Suprapubic skin (tissue), 4 donors: ENCODE measurements around the gene ATF7. TPM values are rescaled to one million over a fixed set of nuclear protein-coding genes. Genes with fewer than 3 reads are reported as not detected.

ENCODE experiments used
- DNase-seq, 2 donors: peaks; one replicate each; pipeline ENCODE4 v3.0.0-alpha.2; 2019; ENCODE audit warnings: low spot score in 2 of 2
- H3K27ac ChIP-seq: fragments of 200-600 bp; sonication (generic); one replicate; pipeline ENCODE4 v1.5.1; 2019
- H3K27me3 ChIP-seq: fragments of 200-600 bp; sonication (generic); one replicate; pipeline ENCODE4 v1.5.1; 2019
- H3K36me3 ChIP-seq: fragments of 200-600 bp; sonication (generic); one replicate; pipeline ENCODE4 v1.5.1; 2019
- H3K4me1 ChIP-seq: fragments of 200-600 bp; sonication (generic); one replicate; pipeline ENCODE4 v1.5.1; 2019
- H3K4me3 ChIP-seq: fragments of 200-600 bp; sonication (generic); one replicate; pipeline ENCODE4 v1.5.1; 2019; ENCODE audit warnings: mild to moderate bottlenecking
- H3K9me3 ChIP-seq: fragments of 200-600 bp; sonication (generic); one replicate; pipeline ENCODE4 v1.5.1; 2019
- EP300 ChIP-seq: sonication (generic); formaldehyde crosslinking; IDR thresholded peaks from one replicate; pipeline ENCODE4 v1.6.1; 2017; ENCODE audit warnings: antibody characterized with exemption
- POLR2A ChIP-seq, 2 donors: fragments of 450-650 bp; IDR thresholded peaks; one replicate each; pipeline ENCODE4 v1.6.1; 2017; ENCODE audit warnings: antibody characterized with exemption in 2 of 2, mild to moderate bottlenecking in 2 of 2, moderate library complexity in 2 of 2
- POLR2AphosphoS5 ChIP-seq, 3 donors: sonication (generic); formaldehyde crosslinking; IDR thresholded peaks; one replicate each; pipeline ENCODE4 v1.6.1; 2017; ENCODE audit warnings: antibody characterized with exemption in 3 of 3
- WGBS: methylation state at CpG from one replicate; pipeline ENCODE4 v1.1.5; 2018; 5-methylcytosine and 5-hydroxymethylcytosine counted together
- total RNA-seq, 4 donors: library from RNA; depleted of rRNA; stranded (reverse); fragments of >200 nt; gene quantifications; one replicate each; pipeline ENCODE4 v1.1.0, GENCODE V29; 2016
- TF ChIP-seq, protein P1 (sequence below), 2 donors: fragments of 200-600 bp in 1 of 2; fragments of 450-650 bp in 1 of 2; sonication (generic) in 1 of 2; IDR thresholded peaks; one replicate each; pipeline ENCODE4 v1.5.1; 2016 to 2019; ENCODE audit warnings: antibody characterized with exemption in 2 of 2, mild to moderate bottlenecking in 1 of 2, moderate library complexity in 1 of 2

ATF7 gene
- total RNA-seq, 4 donors from 2014 or later: 26.7 to 60.7 (median 40.5) TPM

DNA sequence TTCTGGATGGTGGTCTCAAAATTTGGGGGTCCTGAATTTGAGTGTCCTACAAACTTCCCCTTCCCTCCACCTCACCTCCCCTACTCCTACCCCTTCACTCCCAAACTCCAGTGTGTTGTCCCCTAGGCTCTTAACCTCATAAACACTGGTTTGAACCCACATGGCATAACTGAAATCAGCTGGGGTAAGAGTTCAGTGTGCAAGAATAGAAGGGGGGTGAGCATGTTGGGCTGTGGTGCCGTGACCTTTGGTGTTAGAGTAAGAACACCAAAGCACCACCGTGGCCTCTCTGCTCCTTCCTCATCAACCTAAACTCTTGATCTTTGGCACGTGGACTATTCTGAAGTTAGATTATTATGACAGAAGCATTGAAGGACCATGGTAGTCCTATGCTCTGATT is 163.2 kb downstream of the ATF7 start:
- WGBS: 80% methylated on average over 3 of the region's 3 CpGs
- peaks cover 14% of the 10 kb centered on the region for H3K4me1 ChIP-seq

GRCh38 chr12:53461591-53461990 is 164.6 kb downstream of the ATF7 start:
- TF ChIP-seq POLR2A (IDR thresholded peaks at IDR 0.05) (no peak), EP300 (no peak), POLR2AphosphoS5 (IDR thresholded peaks at IDR 0.05) (no peak)
- TF ChIP-seq, protein P1, sequence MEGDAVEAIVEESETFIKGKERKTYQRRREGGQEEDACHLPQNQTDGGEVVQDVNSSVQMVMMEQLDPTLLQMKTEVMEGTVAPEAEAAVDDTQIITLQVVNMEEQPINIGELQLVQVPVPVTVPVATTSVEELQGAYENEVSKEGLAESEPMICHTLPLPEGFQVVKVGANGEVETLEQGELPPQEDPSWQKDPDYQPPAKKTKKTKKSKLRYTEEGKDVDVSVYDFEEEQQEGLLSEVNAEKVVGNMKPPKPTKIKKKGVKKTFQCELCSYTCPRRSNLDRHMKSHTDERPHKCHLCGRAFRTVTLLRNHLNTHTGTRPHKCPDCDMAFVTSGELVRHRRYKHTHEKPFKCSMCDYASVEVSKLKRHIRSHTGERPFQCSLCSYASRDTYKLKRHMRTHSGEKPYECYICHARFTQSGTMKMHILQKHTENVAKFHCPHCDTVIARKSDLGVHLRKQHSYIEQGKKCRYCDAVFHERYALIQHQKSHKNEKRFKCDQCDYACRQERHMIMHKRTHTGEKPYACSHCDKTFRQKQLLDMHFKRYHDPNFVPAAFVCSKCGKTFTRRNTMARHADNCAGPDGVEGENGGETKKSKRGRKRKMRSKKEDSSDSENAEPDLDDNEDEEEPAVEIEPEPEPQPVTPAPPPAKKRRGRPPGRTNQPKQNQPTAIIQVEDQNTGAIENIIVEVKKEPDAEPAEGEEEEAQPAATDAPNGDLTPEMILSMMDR (IDR thresholded peaks at IDR 0.05): no peak
- Histone ChIP-seq H3K9me3 (no peaks in the 10 kb centered on the region), H3K27me3 (no peaks in the 10 kb centered on the region), H3K27ac (no peak overlapping the region), H3K36me3 (peaks cover 100% of the 10 kb centered on the region), H3K4me3 (no peak overlapping the region), H3K4me1 (peaks cover 13% of the 10 kb centered on the region)
- 88% methylated on average over 8 of the region's 8 CpGs for WGBS
- DNase-seq: no peak

More for the DNA sequence above, 163.2 kb downstream of the ATF7 start:
- DNase-seq: no peak
- Histone ChIP-seq H3K27ac (no peak overlapping the region), H3K36me3 (peaks cover 100% of the 10 kb centered on the region), H3K4me3 (no peak overlapping the region), H3K9me3 (no peaks in the 10 kb centered on the region), H3K27me3 (no peaks in the 10 kb centered on the region)
- TF ChIP-seq EP300 (no peak), POLR2A (IDR thresholded peaks at IDR 0.05) (no peak), POLR2AphosphoS5 (IDR thresholded peaks at IDR 0.05) (no peak)
- TF ChIP-seq, protein P1 (IDR thresholded peaks at IDR 0.05): no peak

DNA sequence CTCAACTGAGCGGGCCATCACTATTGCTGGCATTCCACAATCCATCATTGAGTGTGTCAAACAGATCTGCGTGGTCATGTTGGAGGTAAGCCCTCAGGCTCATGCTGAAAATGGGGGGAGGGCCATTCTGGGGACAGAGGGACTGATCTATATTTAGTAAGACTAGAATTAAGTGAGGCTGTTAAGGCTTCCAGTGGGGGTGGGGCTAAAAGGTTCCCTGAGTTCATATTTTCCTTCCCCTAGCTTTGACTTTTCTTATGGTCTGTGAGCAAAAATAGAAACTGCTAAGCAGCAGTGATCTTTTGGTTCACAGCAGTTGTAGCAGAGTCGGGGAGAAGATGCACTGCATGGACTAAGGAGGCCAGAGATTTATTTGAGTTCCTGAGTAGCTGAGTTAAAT is 165.1 kb downstream of the ATF7 start:
- Histone ChIP-seq H3K4me3 (no peak overlapping the region), H3K4me1 (peaks cover 8% of the 10 kb centered on the region), H3K36me3 (peaks cover 100% of the 10 kb centered on the region), H3K27ac (no peak overlapping the region), H3K27me3 (no peaks in the 10 kb centered on the region), H3K9me3 (no peaks in the 10 kb centered on the region)
- DNase-seq: no peak
- 78% methylated on average over 3 of the region's 3 CpGs for WGBS
- TF ChIP-seq, protein P1 (IDR thresholded peaks at IDR 0.05): no peak
- TF ChIP-seq EP300 (no peak), POLR2AphosphoS5 (IDR thresholded peaks at IDR 0.05) (no peak), POLR2A (IDR thresholded peaks at IDR 0.05) (no peak)

- no peaks in the 10 kb centered on the region for H3K27me3 ChIP-seq
- H3K9me3 ChIP-seq: no peaks in the 10 kb centered on the region
- no peak overlapping the region for H3K27ac ChIP-seq
- H3K4me3 ChIP-seq: no peak overlapping the region
- peaks cover 9% of the 10 kb centered on the region for H3K4me1 ChIP-seq
- no peak for DNase-seq
- peaks cover 96% of the 10 kb centered on the region for H3K36me3 ChIP-seq
- TF ChIP-seq POLR2AphosphoS5 (IDR thresholded peaks at IDR 0.05): no peak
- TF ChIP-seq, protein P1 (IDR thresholded peaks at IDR 0.05): no peak
- no peak for TF ChIP-seq EP300
- no peak for TF ChIP-seq POLR2A (IDR thresholded peaks at IDR 0.05)
- 81% methylated on average over 4 of the region's 4 CpGs for WGBS
These were observed 167.1 kb downstream of the ATF7 start for GRCh38 chr12:53459097-53459496.

Other genes with a start within 250 kb of the ATF7 start
- gene SP1, start 246.2 kb downstream of the ATF7 start, total RNA-seq: 100 to 1,000 TPM in 3 of 4 donors, 10 to 100 TPM in 1; 82.5 to 122 (median 111) TPM
- gene AMHR2, start 202.5 kb downstream of the ATF7 start, total RNA-seq: under 1 TPM in 1 of 4 donors, not detected in 3; 0.23 TPM
- gene PRR13, start 184.6 kb downstream of the ATF7 start, total RNA-seq: 10 to 100 TPM; 40.7 to 77.9 (median 57.4) TPM
- 100 to 1,000 TPM; 480 to 803 (median 584) TPM for gene PCBP2, start 174.3 kb downstream of the ATF7 start, total RNA-seq
- 10 to 100 TPM in 1 of 4 donors, 1 to 10 TPM in 3; 4.8 to 14.0 (median 5.9) TPM for gene MAP3K12, start 126.9 kb downstream of the ATF7 start, total RNA-seq
- gene TARBP2, start 125.1 kb downstream of the ATF7 start, total RNA-seq: 10 to 100 TPM; 25.5 to 42.0 (median 28.6) TPM
- not detected for gene NPFF, start 118.9 kb downstream of the ATF7 start, total RNA-seq
- gene ATP5MC2, start 49.7 kb upstream of the ATF7 start, total RNA-seq: 100 to 1,000 TPM; 232 to 381 (median 315) TPM
- gene CALCOCO1, start 101.1 kb upstream of the ATF7 start, total RNA-seq: 100 to 1,000 TPM; 287 to 729 (median 317) TPM
- gene CISTR, start 125.6 kb upstream of the ATF7 start, total RNA-seq: not detected